H1 (cell line): ENCODE measurements around the gene AGAP1.

Source experiments
- CBX5 ChIP-seq: fragments of 300-800, 300-1000 bp; sonication (generic); IDR thresholded peaks from 2 replicates; pipeline ENCODE4 v1.7.1; 2016; ENCODE audit warnings: antibody characterized with exemption, low read length, low read depth
- EZH2 ChIP-seq: fragments of 200-600 bp; sonication (generic); IDR thresholded peaks from 2 replicates; pipeline ENCODE4 v1.7.1; 2012; ENCODE audit warnings: low read depth, mild to moderate bottlenecking, moderate library complexity, low read length, inconsistent platforms; ENCODE audit not compliant: severe bottlenecking
- MAFK ChIP-seq: IDR thresholded peaks from 2 replicates; pipeline ENCODE4 v1.6.1; 2012; ENCODE audit warnings: low read depth, mild to moderate bottlenecking, improper control_type of control experiment, low read length
- POLR2A ChIP-seq, 2 experiments: IDR thresholded peaks; 1 replicate in 1 of 2; 2 replicates in 1 of 2; pipeline ENCODE4 v1.6.1; 2011; ENCODE audit warnings: low read depth in 2 of 2, low read length in 2 of 2, mild to moderate bottlenecking in 2 of 2; ENCODE audit errors: control extremely low read depth in 1 of 2
- POLR2AphosphoS5 ChIP-seq: IDR thresholded peaks from 2 replicates; pipeline ENCODE4 v1.6.1; 2011; ENCODE audit warnings: low read depth, low read length
- TCF12 ChIP-seq: IDR thresholded peaks from 2 replicates; pipeline ENCODE4 v1.6.1; 2011; ENCODE audit warnings: low read depth, mild to moderate bottlenecking, low read length
- TF ChIP-seq, protein P1 (sequence below): IDR thresholded peaks from 2 replicates; pipeline ENCODE4 v1.6.1; 2012; ENCODE audit warnings: inconsistent platforms
- TF ChIP-seq, protein P2 (sequence below), 3 experiments: IDR thresholded peaks; 1 replicate in 2 of 3; 2 replicates in 1 of 3; pipeline versions ENCODE4 v1.5.1 to v1.6.1; 2011; ENCODE audit warnings: low read length in 3 of 3, mild to moderate bottlenecking in 3 of 3, inconsistent platforms in 2 of 3, low read depth in 1 of 3, moderate library complexity in 1 of 3; ENCODE audit not compliant: insufficient read depth in 1 of 3; ENCODE audit errors: control extremely low read depth in 1 of 3

DNA sequence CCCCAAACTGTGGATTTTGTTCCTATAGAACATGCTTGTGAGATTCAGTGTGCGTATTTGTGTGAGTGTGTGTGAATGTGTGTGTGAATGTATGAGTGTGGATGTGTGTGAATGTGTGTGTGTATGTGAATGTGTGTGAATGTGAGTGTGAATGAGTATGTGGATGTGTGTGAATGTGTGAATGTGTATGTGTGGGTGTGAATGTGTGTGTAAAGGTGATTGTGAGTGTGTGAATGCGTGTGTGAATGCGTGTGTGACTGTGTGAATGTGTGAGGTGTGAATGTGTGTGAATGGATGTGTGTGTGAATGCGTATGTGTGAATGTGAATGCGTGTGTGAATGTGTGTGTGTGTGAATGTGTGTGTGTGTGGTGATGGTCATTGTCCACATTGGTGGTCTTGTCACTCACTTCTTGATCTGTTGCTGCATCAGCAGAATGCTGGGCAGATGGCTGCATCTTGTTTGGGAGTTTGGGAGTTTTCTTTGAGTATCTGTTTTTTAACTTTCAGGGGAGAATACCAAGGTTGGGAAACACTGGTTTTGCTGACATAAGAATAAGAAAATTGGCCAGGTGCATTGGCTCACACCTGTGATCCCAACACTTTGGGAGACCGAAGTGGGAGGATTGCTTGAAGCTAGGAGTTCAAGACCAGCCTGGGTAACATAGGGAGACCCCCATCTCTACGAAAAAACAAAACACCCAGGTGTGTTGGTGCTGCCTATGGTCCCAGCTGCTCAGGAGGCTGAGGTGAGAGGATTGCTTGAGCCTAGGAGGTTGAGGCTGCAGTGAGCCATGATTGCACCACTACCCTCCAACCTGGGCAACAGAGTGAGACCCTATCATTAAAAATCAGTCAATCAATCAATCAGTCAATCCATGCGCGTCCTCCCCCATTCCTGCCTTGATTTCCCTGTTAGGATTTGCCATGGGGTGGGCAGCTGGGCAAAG is 18.2 kb downstream of the AGAP1 start:
- no peak for TF ChIP-seq POLR2A (IDR thresholded peaks at IDR 0.05; ENCODE audit: control extremely low read depth in 1 of 2, low read depth in 2 of 2, low read length in 2 of 2)
- TF ChIP-seq, protein P1, sequence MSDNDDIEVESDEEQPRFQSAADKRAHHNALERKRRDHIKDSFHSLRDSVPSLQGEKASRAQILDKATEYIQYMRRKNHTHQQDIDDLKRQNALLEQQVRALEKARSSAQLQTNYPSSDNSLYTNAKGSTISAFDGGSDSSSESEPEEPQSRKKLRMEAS = no peak
- no peak for TF ChIP-seq EZH2
- TF ChIP-seq, protein P2, sequence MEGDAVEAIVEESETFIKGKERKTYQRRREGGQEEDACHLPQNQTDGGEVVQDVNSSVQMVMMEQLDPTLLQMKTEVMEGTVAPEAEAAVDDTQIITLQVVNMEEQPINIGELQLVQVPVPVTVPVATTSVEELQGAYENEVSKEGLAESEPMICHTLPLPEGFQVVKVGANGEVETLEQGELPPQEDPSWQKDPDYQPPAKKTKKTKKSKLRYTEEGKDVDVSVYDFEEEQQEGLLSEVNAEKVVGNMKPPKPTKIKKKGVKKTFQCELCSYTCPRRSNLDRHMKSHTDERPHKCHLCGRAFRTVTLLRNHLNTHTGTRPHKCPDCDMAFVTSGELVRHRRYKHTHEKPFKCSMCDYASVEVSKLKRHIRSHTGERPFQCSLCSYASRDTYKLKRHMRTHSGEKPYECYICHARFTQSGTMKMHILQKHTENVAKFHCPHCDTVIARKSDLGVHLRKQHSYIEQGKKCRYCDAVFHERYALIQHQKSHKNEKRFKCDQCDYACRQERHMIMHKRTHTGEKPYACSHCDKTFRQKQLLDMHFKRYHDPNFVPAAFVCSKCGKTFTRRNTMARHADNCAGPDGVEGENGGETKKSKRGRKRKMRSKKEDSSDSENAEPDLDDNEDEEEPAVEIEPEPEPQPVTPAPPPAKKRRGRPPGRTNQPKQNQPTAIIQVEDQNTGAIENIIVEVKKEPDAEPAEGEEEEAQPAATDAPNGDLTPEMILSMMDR (IDR thresholded peaks at IDR 0.05; ENCODE audit: control extremely low read depth in 1 of 3, insufficient read depth in 1 of 3, low read depth in 1 of 3, low read length in 3 of 3) = no peak
- no peak for TF ChIP-seq POLR2AphosphoS5
- TF ChIP-seq CBX5 = no peak
- TF ChIP-seq MAFK = no peak
- no peak for TF ChIP-seq TCF12
